IMR-90 (cell line): Measurements from ENCODE around the gene EED.

Experiments
- CHD1 ChIP-seq: IDR thresholded peaks from 2 replicates; pipeline ENCODE4 v1.6.1; 2012; ENCODE audit warnings: low read depth, low read length, improper control_type of control experiment
- FOS ChIP-seq: fragments of 150-350 bp; IDR thresholded peaks from 2 replicates; pipeline ENCODE4 v1.6.1; 2016; ENCODE audit warnings: low read depth, low read length
- MAFK ChIP-seq: IDR thresholded peaks from 2 replicates; pipeline ENCODE4 v1.6.1; 2012; ENCODE audit warnings: low read depth, low read length, improper control_type of control experiment
- MXI1 ChIP-seq: IDR thresholded peaks from 2 replicates; pipeline ENCODE4 v1.6.1; 2012; ENCODE audit warnings: low read depth, mild to moderate bottlenecking, low read length, moderate library complexity, borderline replicate concordance
- NFE2L2 ChIP-seq: fragments of 150-350 bp; IDR thresholded peaks from 2 replicates; pipeline ENCODE4 v1.6.1; 2016; ENCODE audit warnings: low read depth, mild to moderate bottlenecking, low read length
- POLR2A ChIP-seq: IDR thresholded peaks from 2 replicates; pipeline ENCODE4 v1.6.1; 2012; ENCODE audit warnings: mild to moderate bottlenecking, low read depth, low read length
- RAD21 ChIP-seq: IDR thresholded peaks from 2 replicates; pipeline ENCODE4 v1.6.1; 2012; ENCODE audit warnings: low read length, improper control_type of control experiment
- RCOR1 ChIP-seq: IDR thresholded peaks from 2 replicates; pipeline ENCODE4 v1.6.1; 2012; ENCODE audit warnings: mild to moderate bottlenecking, low read length, improper control_type of control experiment; ENCODE audit not compliant: insufficient replicate concordance
- RFX5 ChIP-seq: IDR thresholded peaks from 2 replicates; pipeline ENCODE4 v1.8.0; 2012; ENCODE audit warnings: low read depth, mild to moderate bottlenecking, low read length, moderate library complexity
- SMC3 ChIP-seq: fragments of 150-350 bp; IDR thresholded peaks from 2 replicates; pipeline ENCODE4 v1.6.1; 2016; ENCODE audit warnings: low read depth, mild to moderate bottlenecking, antibody characterized with exemption, low read length, moderate library complexity
- TF ChIP-seq, protein P1 (sequence below): fragments of 150-350 bp; IDR thresholded peaks from 2 replicates; pipeline ENCODE4 v1.6.1; 2016; ENCODE audit warnings: low read depth, mild to moderate bottlenecking, low read length, moderate library complexity, borderline replicate concordance
- TF ChIP-seq, protein P2 (sequence below): conservative IDR thresholded peaks from 2 replicates; pipeline ENCODE4 v1.5.1; 2012; ENCODE audit warnings: mild to moderate bottlenecking, low read depth, low read length, improper control_type of control experiment
- TF ChIP-seq, protein P3 (sequence below): fragments of 150-350 bp; IDR thresholded peaks from 2 replicates; pipeline ENCODE4 v1.6.1; 2017; ENCODE audit warnings: mild to moderate bottlenecking, antibody characterized with exemption, low read length, low read depth

DNA sequence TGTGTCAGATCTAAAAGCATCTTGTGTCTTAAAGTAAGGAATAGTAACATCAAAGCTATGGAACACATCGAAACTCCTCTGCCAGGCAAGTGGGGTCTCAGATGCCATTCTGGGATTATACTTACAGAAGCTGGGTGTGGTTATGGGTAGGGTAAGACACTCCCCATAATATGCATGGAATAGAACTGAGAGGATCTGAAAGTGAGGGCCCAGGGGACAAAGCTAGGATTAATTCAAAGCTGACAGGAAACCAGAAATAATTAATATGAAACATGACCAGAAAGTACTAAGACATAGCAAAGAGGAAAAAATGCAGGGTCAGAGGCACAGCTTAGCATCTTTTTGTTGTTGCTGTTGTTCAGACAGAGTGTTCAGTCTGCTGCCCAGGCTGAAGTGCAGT, 40.2 kb upstream of the EED start:
- TF ChIP-seq FOS (no peak), POLR2A (no peak), MAFK (no peak), NFE2L2 (no peak), RCOR1 (no peak), RAD21 (no peak), SMC3 (no peak), CHD1 (no peak), RFX5 (no peak), MXI1 (no peak)
- TF ChIP-seq, protein P1, sequence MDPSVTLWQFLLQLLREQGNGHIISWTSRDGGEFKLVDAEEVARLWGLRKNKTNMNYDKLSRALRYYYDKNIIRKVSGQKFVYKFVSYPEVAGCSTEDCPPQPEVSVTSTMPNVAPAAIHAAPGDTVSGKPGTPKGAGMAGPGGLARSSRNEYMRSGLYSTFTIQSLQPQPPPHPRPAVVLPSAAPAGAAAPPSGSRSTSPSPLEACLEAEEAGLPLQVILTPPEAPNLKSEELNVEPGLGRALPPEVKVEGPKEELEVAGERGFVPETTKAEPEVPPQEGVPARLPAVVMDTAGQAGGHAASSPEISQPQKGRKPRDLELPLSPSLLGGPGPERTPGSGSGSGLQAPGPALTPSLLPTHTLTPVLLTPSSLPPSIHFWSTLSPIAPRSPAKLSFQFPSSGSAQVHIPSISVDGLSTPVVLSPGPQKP, result no peak
- TF ChIP-seq, protein P2, sequence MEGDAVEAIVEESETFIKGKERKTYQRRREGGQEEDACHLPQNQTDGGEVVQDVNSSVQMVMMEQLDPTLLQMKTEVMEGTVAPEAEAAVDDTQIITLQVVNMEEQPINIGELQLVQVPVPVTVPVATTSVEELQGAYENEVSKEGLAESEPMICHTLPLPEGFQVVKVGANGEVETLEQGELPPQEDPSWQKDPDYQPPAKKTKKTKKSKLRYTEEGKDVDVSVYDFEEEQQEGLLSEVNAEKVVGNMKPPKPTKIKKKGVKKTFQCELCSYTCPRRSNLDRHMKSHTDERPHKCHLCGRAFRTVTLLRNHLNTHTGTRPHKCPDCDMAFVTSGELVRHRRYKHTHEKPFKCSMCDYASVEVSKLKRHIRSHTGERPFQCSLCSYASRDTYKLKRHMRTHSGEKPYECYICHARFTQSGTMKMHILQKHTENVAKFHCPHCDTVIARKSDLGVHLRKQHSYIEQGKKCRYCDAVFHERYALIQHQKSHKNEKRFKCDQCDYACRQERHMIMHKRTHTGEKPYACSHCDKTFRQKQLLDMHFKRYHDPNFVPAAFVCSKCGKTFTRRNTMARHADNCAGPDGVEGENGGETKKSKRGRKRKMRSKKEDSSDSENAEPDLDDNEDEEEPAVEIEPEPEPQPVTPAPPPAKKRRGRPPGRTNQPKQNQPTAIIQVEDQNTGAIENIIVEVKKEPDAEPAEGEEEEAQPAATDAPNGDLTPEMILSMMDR, result no peak
- TF ChIP-seq, protein P3, sequence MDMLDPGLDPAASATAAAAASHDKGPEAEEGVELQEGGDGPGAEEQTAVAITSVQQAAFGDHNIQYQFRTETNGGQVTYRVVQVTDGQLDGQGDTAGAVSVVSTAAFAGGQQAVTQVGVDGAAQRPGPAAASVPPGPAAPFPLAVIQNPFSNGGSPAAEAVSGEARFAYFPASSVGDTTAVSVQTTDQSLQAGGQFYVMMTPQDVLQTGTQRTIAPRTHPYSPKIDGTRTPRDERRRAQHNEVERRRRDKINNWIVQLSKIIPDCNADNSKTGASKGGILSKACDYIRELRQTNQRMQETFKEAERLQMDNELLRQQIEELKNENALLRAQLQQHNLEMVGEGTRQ, result no peak
